GM18873 (cell line): Measurements from ENCODE around the gene RASA3.
"Not testable (repeated sequence)": the region's sequence is repeated elsewhere in the genome, so short reads cannot be mapped to it uniquely, and the experiment has no call there.

Experiments used
- ATAC-seq: cut with Tn5 transposase; IDR thresholded peaks from one replicate; pipeline ENCODE4 v1.9.1; 2021; ENCODE audit warnings: mild to moderate bottlenecking, moderate library complexity, moderate number of reproducible peaks; ENCODE audit not compliant: unreplicated experiment, low FRiP score

Gene RASA3

GRCh38 chr13:113996081-113996911 lies 136.1 kb downstream of the RASA3 start:
- ATAC-seq, result no peak

GRCh38 chr13:113995051-113995601 lies 137.3 kb downstream of the RASA3 start:
- no peak for ATAC-seq

GRCh38 chr13:113992276-113993005 lies 140.0 kb downstream of the RASA3 start:
- no peak for ATAC-seq

GRCh38 chr13:113991676-113992179 lies 140.7 kb downstream of the RASA3 start:
- ATAC-seq, result no peak

- ATAC-seq, result no peak
Observed at GRCh38 chr13:113991191-113991669, 141.2 kb downstream of the RASA3 start.

- no peak for ATAC-seq
Observed at GRCh38 chr13:113990321-113990837, 142.0 kb downstream of the RASA3 start.

- no peak for ATAC-seq
Observed at GRCh38 chr13:113989585-113990300, 142.7 kb downstream of the RASA3 start.

- not testable (repeated sequence) for ATAC-seq
Observed at GRCh38 chr13:113988859-113989258, 143.6 kb downstream of the RASA3 start.

GRCh38 chr13:113982296-113982661 lies 150.1 kb downstream of the RASA3 start:
- no peak for ATAC-seq

GRCh38 chr13:113981611-113982295 lies 150.7 kb downstream of the RASA3 start:
- ATAC-seq, result no peak

- ATAC-seq, result no peak
Observed at GRCh38 chr13:113981194-113981605, 151.2 kb downstream of the RASA3 start.

GRCh38 chr13:113980489-113981064 lies 151.8 kb downstream of the RASA3 start:
- ATAC-seq, result no peak

GRCh38 chr13:113979791-113980471 lies 152.5 kb downstream of the RASA3 start:
- no peak for ATAC-seq

- ATAC-seq, result no peak
Observed at GRCh38 chr13:113978741-113979481, 153.5 kb downstream of the RASA3 start.

- ATAC-seq, result no peak
Observed at GRCh38 chr13:113977976-113978375, 154.4 kb downstream of the RASA3 start.

GRCh38 chr13:113976711-113977684 lies 155.4 kb downstream of the RASA3 start:
- no peak for ATAC-seq

- ATAC-seq, result no peak
Observed at GRCh38 chr13:113975416-113975815, 157.0 kb downstream of the RASA3 start.
